ENCODE results near the gene IDE. TPM values are rescaled to one million over a fixed set of nuclear protein-coding genes. Genes with fewer than 3 reads are reported as not detected.
"Not testable (repeated sequence)": the region's sequence is repeated elsewhere in the genome, so short reads cannot be mapped to it uniquely, and the experiment has no call there.

IDE gene
- total RNA-seq, 1 experiment from 2014 or later = 30.6 TPM

GRCh38 chr10:92574548-92575261 lies 812 bp upstream of the IDE start:
- intact Hi-C loops (cut with micrococcal nuclease; ENCODE audit: unreplicated experiment) = loop anchor here (1.0 kb wide), 1 partner anchor 57 kb away; no protein-coding TSS in a partner anchor
- H3K27me3 Mint-ChIP-seq (ENCODE audit: unreplicated experiment) = no peaks in the 10 kb centered on the region
- H3K9me3 Mint-ChIP-seq (ENCODE audit: low read depth, unreplicated experiment) = no peaks in the 10 kb centered on the region
- TF ChIP-seq CTCF (IDR thresholded peaks at IDR 0.05; ENCODE audit: unreplicated experiment) = peak; percentile 16
- TSS peak; percentile 59 for BruUV-seq (replicated peaks)
- peaks cover 25% of the 10 kb centered on the region for H3K4me1 Mint-ChIP-seq (ENCODE audit: low read depth, unreplicated experiment)
- DNase-seq = no peak
- H3K27ac Mint-ChIP-seq (ENCODE audit: unreplicated experiment) = peak overlapping the region; percentile 30
- H3K36me3 Mint-ChIP-seq (ENCODE audit: insufficient read depth, unreplicated experiment) = peaks cover 25% of the 10 kb centered on the region
- H3K4me3 Mint-ChIP-seq (ENCODE audit: low read depth, unreplicated experiment) = peak overlapping the region; percentile 76
- CTCF ChIA-PET = interaction anchor here (1.0 to 3.4 kb wide), 2 partner anchors 16 to 58 kb away, joined by 11 to 13 read pairs; no protein-coding TSS in a partner anchor

GRCh38 chr10:92573091-92573797 lies 649 bp downstream of the IDE start:
- CTCF ChIA-PET = interaction anchor here (1.0 to 3.4 kb wide), 2 partner anchors 18 to 56 kb away, joined by 11 to 13 read pairs; no protein-coding TSS in a partner anchor
- H3K4me1 Mint-ChIP-seq (ENCODE audit: low read depth, unreplicated experiment) = peaks cover 27% of the 10 kb centered on the region
- DNase-seq = no peak
- intact Hi-C loops (cut with micrococcal nuclease; ENCODE audit: unreplicated experiment) = no loop called here
- peak overlapping the region; percentile 30 for H3K27ac Mint-ChIP-seq (ENCODE audit: unreplicated experiment)
- no peaks in the 10 kb centered on the region for H3K9me3 Mint-ChIP-seq (ENCODE audit: low read depth, unreplicated experiment)
- H3K36me3 Mint-ChIP-seq (ENCODE audit: insufficient read depth, unreplicated experiment) = peaks cover 32% of the 10 kb centered on the region
- no peak for TF ChIP-seq CTCF (IDR thresholded peaks at IDR 0.05; ENCODE audit: unreplicated experiment)
- peak overlapping the region; percentile 76 for H3K4me3 Mint-ChIP-seq (ENCODE audit: low read depth, unreplicated experiment)
- TSS peak; percentile 38 for BruUV-seq (replicated peaks)
- no peaks in the 10 kb centered on the region for H3K27me3 Mint-ChIP-seq (ENCODE audit: unreplicated experiment)

- no TSS peak for BruUV-seq (replicated peaks)
- no peak for TF ChIP-seq CTCF (IDR thresholded peaks at IDR 0.05; ENCODE audit: unreplicated experiment)
- no peak for DNase-seq
- peak overlapping the region; percentile 76 for H3K4me3 Mint-ChIP-seq (ENCODE audit: low read depth, unreplicated experiment)
- H3K27ac Mint-ChIP-seq (ENCODE audit: unreplicated experiment) = peak overlapping the region; percentile 30
- H3K9me3 Mint-ChIP-seq (ENCODE audit: low read depth, unreplicated experiment) = no peaks in the 10 kb centered on the region
- CTCF ChIA-PET = interaction anchor here (1.2 kb wide), 1 partner anchor 56 kb away, joined by 3 read pairs; no protein-coding TSS in a partner anchor
- intact Hi-C loops (cut with micrococcal nuclease; ENCODE audit: unreplicated experiment) = no loop called here
- peaks cover 32% of the 10 kb centered on the region for H3K36me3 Mint-ChIP-seq (ENCODE audit: insufficient read depth, unreplicated experiment)
- H3K4me1 Mint-ChIP-seq (ENCODE audit: low read depth, unreplicated experiment) = peaks cover 34% of the 10 kb centered on the region
- no peaks in the 10 kb centered on the region for H3K27me3 Mint-ChIP-seq (ENCODE audit: unreplicated experiment)
Measured at GRCh38 chr10:92572362-92573090, 1.4 kb downstream of the IDE start.

- H3K27ac Mint-ChIP-seq (ENCODE audit: unreplicated experiment) = no peak overlapping the region
- BruUV-seq (replicated peaks) = no TSS peak
- H3K9me3 Mint-ChIP-seq (ENCODE audit: low read depth, unreplicated experiment) = no peaks in the 10 kb centered on the region
- DNase-seq = no peak
- CTCF ChIA-PET = interaction anchor here (1.2 kb wide), 1 partner anchor 55 kb away, joined by 3 read pairs; no protein-coding TSS in a partner anchor
- intact Hi-C loops (cut with micrococcal nuclease; ENCODE audit: unreplicated experiment) = no loop called here
- H3K4me3 Mint-ChIP-seq (ENCODE audit: low read depth, unreplicated experiment) = no peak overlapping the region
- H3K27me3 Mint-ChIP-seq (ENCODE audit: unreplicated experiment) = no peaks in the 10 kb centered on the region
- no peak for TF ChIP-seq CTCF (IDR thresholded peaks at IDR 0.05; ENCODE audit: unreplicated experiment)
- H3K36me3 Mint-ChIP-seq (ENCODE audit: insufficient read depth, unreplicated experiment) = peaks cover 32% of the 10 kb centered on the region
- peaks cover 41% of the 10 kb centered on the region for H3K4me1 Mint-ChIP-seq (ENCODE audit: low read depth, unreplicated experiment)
Measured at GRCh38 chr10:92571649-92572048, 2.2 kb downstream of the IDE start.

- intact Hi-C loops (cut with micrococcal nuclease; ENCODE audit: unreplicated experiment); DNase-seq; H3K4me3 Mint-ChIP-seq (ENCODE audit: low read depth, unreplicated experiment); BruUV-seq (replicated peaks); H3K27me3 Mint-ChIP-seq (ENCODE audit: unreplicated experiment); H3K27ac Mint-ChIP-seq (ENCODE audit: unreplicated experiment); H3K9me3 Mint-ChIP-seq (ENCODE audit: low read depth, unreplicated experiment): not testable (repeated sequence)
- H3K4me1 Mint-ChIP-seq (ENCODE audit: low read depth, unreplicated experiment) = peaks cover 33% of the 10 kb centered on the region
- H3K36me3 Mint-ChIP-seq (ENCODE audit: insufficient read depth, unreplicated experiment) = peaks cover 41% of the 10 kb centered on the region
- CTCF ChIA-PET = interaction anchor here (0.6 kb wide), 1 partner anchor 363 kb away, joined by 3 read pairs; no protein-coding TSS in a partner anchor
Measured at GRCh38 chr10:92569663-92570062, 4.2 kb downstream of the IDE start.
